ELF-1 (cell line): ENCODE results near the gene RAD51D.
"Not testable (repeated sequence)": the region's sequence is repeated elsewhere in the genome, so short reads cannot be mapped to it uniquely, and the experiment has no call there.

ENCODE experiments used
- DNase-seq: peaks from one replicate; pipeline ENCODE4 v3.0.0-alpha.2; 2016; ENCODE audit warnings: low read depth, low spot score

Gene RAD51D

GRCh38 chr17:35141681-35142466 lies 22.2 kb upstream of the RAD51D start, which contains the start of gene NLE1:
Gene NLE1 (minus strand): TSS chr17:35142303. CDS start chr17:35142275, 28 bp downstream.
- peak; percentile 91 for DNase-seq

DNA sequence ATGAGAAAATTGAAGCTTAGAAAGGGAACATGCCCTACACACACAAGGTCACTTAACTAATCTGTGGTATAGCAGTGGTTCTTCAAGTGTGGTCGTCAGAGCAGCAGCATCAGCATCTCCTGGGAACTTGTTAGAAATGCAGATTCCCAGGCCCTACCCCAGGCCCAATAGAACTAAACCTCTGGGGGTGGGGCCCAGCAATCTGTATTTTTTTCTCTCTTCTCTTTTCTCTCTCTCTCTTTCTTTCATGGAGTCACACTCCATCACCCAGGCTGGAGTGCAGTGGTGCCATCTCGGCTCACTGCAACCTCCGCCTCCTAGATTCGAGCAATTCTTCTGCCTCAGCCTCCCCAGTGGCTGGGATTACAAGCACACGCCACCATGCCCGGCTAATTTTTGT lies 18.6 kb upstream of the RAD51D start:
- DNase-seq, result no peak

GRCh38 chr17:35135322-35135721 lies 15.7 kb upstream of the RAD51D start:
- no peak for DNase-seq

DNA sequence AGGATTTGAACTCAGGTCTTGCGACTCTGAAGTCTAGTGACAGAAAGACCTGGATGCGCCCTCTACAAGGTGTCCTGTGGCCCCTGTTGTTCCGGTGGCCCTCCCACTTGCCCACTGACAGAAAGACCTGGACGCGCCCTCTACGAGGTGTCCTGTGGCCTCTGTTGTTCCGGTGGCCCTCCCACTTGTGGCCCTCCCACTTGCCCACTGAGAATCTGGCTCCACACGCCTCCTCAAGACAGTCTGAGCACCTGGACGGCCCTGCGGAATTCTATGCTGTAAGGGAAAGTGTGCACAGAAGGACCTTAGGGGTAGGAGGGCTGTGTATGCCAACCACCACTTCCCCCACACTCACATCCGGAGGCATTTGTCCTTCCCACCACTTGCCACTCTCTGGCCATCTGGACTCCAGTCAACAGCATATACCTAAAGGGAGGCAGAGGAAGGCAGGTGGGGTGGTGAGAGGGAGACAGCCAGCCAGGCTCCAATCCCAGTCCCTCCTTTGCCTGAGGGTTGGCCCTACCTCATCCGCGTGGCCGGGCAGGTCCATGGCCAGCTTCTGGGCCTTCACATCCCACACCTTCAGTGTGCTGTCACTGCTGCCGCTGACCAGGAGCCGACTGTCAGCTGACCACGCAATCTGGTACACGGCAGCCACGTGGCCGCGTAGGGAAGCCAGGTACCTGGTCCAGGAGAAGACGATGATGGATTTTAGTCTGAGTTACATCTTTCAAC lies 13.3 kb upstream of the RAD51D start:
- no peak for DNase-seq

GRCh38 chr17:35132099-35132498 lies 12.4 kb upstream of the RAD51D start:
- DNase-seq, result no peak

DNA sequence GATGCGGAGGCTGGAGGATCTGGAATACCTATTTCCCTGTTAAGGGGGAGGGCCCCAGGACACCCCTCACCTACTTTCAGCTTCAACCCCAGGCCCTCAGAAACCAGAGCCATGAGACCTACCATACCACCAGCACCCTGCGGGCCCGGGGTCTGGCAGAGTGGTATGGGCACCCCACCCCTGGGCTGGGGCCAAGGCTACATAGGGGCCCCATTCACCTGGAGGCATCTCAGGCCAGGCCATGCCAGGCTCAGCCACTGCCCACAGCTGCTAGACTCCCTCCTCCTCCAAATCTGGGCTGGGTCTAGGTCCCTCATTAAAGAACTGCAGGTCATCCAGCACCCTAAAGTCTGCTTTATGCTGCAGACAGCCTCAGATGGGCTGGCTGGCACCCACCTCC lies 10.7 kb upstream of the RAD51D start:
- no peak for DNase-seq

- DNase-seq, result no peak
Measured at GRCh38 chr17:35129973-35130351, 10.3 kb upstream of the RAD51D start.

DNA sequence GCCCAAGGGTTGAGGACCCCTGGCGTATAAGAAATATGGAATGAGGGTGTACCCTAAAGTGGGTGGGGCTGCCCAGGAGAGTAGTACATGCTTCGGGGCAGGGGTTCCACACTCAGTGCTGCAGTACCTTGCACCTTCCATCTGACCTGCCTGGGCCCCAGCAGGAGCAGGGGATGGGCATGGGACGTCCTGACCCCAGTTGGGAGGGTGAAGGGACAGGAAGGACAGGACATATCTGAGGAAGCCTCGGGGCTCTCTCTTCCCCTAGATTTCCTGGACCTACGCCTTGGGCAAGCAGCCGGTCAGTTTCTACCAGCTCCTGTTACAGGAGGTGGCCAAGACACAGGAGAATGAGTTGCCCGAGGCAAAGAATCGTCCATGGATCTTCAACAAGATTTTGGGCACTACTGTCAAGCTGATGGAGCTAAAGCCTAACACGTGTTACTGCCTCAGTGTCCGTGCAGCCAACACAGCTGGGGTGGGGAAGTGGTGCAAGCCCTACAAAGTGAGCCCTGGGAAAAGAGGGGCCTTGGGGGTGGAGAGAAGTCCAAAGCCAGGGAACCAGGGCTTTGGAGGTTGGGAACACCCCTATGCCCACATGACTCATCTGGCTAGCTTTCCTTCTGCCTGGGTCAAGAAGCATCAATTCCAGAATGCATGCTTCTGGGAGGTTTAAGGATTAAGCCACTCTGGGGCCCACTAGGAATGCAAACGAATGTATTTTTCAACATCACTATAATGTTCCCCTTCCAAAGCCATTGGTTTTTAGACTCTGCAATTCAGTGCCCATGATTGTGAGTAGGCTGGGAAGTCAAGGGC lies 9.7 kb upstream of the RAD51D start:
- no peak for DNase-seq

DNA sequence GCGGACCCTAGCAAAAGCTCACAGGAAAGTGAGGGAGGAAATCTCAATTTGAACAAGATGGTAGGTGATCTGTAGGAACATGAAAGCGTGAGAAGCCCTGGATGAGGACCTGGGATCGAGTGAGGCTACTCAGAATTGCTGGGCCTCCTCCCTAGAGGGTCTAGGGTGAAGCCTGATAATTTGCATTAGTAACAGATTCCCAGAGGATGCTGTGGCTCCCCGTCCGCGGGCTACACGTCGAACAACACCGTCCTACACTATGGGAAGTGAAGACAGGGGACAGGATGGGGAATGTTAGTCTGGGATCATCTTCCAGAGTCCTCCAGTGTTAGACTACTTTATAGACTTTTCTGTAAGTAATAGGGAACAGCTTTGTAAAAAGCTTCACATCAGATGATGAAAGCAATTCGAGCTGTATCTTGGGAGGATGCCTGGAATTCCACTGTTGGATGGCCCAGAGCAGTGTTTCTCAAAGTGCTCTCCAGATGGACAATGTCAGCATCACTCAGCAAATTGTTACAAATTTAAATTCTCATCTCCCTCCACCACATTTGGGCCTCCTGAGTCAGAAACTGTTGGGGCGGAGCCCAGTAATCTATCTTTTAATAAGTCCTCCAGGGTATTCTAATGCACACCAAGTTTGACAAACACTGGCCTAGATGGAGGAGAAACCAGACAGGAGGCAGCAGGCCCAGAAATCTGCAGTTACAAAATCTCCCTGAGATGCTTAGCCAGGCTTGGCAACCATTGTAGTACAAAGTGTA lies 8.3 kb upstream of the RAD51D start:
- no peak for DNase-seq

DNA sequence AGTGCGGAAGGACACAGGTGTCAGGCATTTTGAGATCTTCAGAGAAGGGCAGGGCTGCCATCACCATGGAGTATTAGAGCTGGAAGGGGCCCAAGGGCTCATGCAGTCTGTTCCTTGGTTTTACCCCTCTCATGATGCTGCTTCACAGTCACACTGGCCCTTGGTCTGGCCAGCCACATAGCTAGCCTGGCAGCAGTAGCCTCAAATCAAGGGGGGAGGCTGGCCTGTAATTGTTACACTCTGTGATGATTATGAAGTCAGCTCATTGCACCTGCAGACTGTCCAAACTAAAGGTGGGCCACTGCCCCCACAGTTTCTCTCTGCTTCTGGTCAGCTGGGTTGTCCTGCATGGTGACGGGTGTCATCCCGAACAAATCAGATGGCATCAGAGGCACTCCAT lies 1.7 kb upstream of the RAD51D start, which contains the start of gene FNDC8:
TSS of gene FNDC8 (plus strand) at position 301 of the 400 bp plus-strand sequence. CDS start at position 380, 79 bp downstream.
- no peak for DNase-seq

DNA sequence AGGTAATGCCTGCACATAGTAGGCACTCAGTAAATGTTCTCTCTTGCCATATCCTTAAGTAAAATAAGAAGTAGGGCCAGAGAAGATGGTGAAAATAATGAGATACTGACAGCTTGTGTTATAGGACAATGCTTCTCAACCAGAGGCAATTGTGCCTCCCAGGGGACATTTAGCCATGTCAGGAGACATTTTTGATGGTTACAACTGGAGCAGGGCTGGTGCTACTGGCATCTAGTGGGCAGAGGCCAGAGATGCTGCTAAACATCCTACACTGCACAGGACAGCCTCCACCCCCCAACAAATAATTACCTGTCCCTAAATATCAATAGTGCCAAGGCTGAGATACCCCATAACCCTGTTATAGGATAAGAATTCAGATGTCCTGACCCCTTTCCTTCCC lies 1.7 kb downstream of the RAD51D start:
- DNase-seq, result no peak

DNA sequence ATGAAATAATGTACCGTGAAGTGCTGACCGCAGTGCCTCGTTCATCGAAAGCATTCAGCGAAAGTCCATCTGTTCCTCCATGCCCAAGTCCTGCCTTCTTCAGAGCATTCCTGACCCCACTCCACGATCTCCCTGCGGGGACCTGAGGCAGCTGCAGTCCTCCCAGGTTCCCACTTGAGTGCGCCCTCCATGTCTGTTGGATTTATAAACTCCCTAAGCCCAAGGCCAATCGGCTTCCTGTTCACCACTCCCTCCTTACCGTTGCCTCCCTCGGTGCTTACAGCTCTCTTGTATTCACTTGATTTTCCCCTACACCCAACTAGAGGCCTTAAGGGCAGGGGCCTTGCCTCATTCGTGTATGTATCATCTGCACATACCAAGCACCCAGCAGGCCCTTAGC lies 2.8 kb downstream of the RAD51D start:
- DNase-seq, result no peak

DNA sequence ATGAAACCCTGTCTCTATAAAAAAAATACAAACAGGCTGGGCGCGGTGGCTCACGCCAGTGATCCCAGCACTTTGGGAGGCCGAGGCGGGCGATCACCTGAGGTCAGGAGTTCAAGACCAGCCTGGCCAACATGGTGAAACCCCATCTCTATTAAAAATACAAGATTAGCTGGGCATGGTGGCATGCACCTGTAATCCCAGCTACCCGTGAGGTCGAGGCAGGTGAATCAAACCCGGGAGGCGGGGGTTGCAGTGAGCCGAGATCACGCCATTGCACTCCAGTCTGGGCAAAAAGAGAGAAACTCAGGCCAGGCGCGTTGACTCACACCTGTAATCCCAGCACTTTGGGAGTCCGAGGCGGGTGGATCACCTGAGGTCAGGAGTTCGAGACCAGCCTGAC lies 8.9 kb downstream of the RAD51D start:
- not testable (repeated sequence) for DNase-seq

DNA sequence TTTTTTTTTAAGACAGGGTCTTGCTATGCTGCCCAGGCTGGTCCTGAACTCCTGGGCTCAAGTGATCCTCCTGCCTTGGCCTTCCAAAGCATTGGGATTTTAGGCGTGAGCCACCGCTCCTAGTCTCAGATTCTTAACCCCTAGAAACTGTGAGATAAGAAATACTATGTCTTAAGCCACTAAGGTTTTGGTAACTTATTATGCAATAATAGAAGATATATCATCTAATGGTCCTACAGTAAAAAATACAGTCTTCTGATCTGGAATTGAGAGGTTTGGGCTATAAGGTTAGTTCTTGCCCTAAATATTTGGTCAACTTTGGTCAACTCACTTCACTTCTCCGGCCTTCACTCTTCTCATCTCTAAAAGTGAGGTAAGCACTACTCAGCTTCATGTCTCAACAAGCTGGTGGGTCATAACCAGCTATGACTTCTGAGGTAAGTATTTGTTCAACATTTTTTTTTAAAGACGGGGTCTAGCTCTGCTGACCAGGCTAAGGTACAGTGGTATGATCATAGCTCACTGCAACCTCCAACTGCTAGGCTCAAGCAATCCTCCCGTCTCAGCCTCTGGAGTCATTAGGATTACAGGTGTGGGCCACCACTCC lies 14.7 kb downstream of the RAD51D start:
- DNase-seq, result no peak

GRCh38 chr17:35103271-35103670 lies 16.4 kb downstream of the RAD51D start:
- DNase-seq, result peak; percentile 36

- no peak for DNase-seq
Measured at GRCh38 chr17:35101725-35102124, 17.9 kb downstream of the RAD51D start.

- no peak for DNase-seq
Measured at GRCh38 chr17:35101036-35101435, 18.6 kb downstream of the RAD51D start.

DNA sequence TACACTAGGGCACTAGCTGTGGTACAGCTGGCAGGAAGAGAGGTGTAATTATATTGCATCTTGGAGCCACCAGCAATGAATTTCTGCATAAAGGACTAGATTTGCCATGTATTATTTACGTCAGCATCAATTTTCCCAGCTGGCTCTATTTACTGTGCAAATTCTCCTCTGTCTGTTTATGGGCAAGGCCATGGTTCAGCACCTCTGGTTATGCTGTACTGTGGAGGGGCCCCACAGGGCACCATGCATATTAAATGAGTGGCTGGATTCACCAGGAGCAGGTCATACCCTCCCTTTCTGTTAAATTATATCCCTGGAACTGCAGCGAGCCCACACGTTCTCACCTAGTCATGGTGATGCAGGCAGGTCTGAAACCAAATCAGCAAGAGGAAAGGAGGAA lies 19.8 kb downstream of the RAD51D start:
- no peak for DNase-seq

DNA sequence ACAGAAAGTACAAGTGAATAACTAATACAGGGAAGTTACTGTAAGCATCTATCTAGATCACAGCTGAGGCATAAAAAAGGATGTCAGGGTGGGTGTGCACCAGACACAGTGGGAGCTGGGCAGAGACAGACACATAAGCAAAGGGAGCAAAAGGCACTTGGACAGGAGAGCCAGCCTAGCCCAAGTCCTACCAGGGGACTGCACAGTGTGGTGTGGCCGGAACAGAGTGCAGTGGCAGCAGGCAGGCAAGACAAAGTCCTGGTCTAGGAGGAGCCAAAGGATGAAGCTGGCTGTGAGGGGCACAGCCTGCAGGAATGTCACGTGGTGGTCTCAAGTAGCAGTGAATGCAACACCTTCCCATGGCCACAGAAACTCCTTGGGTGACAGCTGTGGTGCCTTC lies 21.9 kb downstream of the RAD51D start:
- DNase-seq, result no peak

DNA sequence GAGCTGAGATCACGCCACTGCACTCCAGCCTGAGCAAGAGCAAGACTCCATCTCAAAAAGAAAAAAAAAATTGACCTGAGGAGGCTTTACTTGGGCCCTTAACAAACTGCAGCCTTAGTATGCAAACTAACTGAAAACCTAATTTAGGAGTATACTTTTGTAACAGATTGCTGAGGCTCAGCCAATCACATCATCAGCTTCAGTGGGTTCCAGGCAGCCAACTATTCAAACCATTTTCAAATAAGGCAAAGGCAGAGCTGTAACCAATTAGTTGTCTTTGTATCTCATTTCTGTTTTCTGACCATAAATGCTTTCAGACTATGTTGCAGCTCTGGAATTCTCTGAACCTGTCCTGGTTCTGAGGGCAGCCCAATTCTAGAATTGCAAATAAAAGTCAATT lies 23.9 kb downstream of the RAD51D start:
- DNase-seq, result no peak

DNA sequence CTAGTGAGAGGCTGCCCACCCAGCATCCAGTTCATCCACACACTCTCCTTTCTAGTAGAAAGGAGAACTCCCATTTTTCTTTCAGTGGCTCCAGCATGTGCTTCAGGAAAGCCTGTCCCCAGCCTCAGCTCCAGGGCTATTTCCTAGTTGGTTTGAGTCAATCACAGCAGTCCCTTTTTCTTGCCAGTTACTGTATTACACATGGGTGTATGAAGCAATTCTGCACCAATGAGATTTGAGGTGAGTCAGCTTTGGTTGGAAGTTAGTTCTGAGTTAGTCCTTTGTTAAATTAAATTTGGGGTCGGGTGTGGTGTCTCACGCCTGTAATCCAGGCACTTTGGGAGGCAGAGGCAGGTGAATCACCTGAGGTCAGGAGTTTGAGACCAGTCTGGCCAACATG lies 24.8 kb downstream of the RAD51D start:
- DNase-seq, result no peak
